K562 (cell line): Measurements from ENCODE around the gene HARS1. TPM values are rescaled to one million over a fixed set of nuclear protein-coding genes. Genes with fewer than 3 reads are reported as not detected.

Experiments used
- ATAC-seq: fragments of 200-7000 bp; cut with Tn5 transposase; 3 replicates; pipeline ENCODE4 v1.9.1; 2020; ENCODE audit warnings: moderate library complexity
- BruUV-seq: library from RNA; stranded (reverse); fragments of 400-500 nt; replicated peaks from 2 replicates; lab custom pipeline; 2021; lab: Mats Ljungman, UMichigan
- CTCF ChIA-PET: fragments of 300-600 bp; formaldehyde crosslinking; extraction: SDS; loops from one replicate; lab custom pipeline; 2021; ENCODE audit warnings: low intra/inter-chr PET ratio; lab: Yijun Ruan, JAX
- POLR2A ChIA-PET: fragments of 300-600, 350-650 bp; sonication (Branson Sonifier 250); formaldehyde crosslinking; extraction: SDS; loops from one replicate; lab custom pipeline; 2021; ENCODE audit warnings: antibody characterized with exemption, inconsistent platforms; lab: Yijun Ruan, JAX
- DNase-seq, 4 experiments: peaks; one replicate each; pipeline versions ENCODE4 v3.0.0 to v3.0.0-alpha.2; 2011 to 2018; ENCODE audit warnings: low spot score in 3 of 4, mixed read lengths in 3 of 4; ENCODE audit errors: extremely low read depth in 1 of 4
- FAIRE-seq: peaks from 2 replicates; lab custom pipeline; 2011; peaks lifted over from hg19 to GRCh38; lab: Jason Lieb, UNC
- H2AFZ ChIP-seq: 2 replicates; pipeline ENCODE4 v1.6.0; 2011; ENCODE audit warnings: low read depth, low read length, control low read depth, inconsistent platforms
- H3K27ac ChIP-seq: fragments of 200-600 bp; 3 replicates; pipeline ENCODE4 v1.8.0; 2011; ENCODE audit warnings: low read depth, mild to moderate bottlenecking, control low read depth, inconsistent platforms, low read length, moderate library complexity, mixed read lengths; ENCODE audit errors: extremely low read depth
- H3K27me3 ChIP-seq, 2 experiments: fragments of 300-600 bp in 1 of 2; 2 replicates in 1 of 2; 3 replicates in 1 of 2; pipeline versions ENCODE4 v1.6.0 to v1.8.0; 2011; ENCODE audit warnings: inconsistent platforms in 2 of 2, low read length in 2 of 2, mild to moderate bottlenecking in 1 of 2, mixed read lengths in 1 of 2, moderate library complexity in 1 of 2; ENCODE audit not compliant: control insufficient read depth in 2 of 2, insufficient read depth in 2 of 2
- H3K36me3 ChIP-seq: fragments of 300-600 bp; 3 replicates; pipeline ENCODE4 v1.8.0; 2011; ENCODE audit warnings: mild to moderate bottlenecking, low read length, inconsistent platforms; ENCODE audit not compliant: control insufficient read depth, insufficient read depth
- H3K4me1 ChIP-seq, 2 experiments: fragments of 200-600 bp in 1 of 2; replicated peaks in 1 of 2; 2 replicates in 1 of 2; 3 replicates in 1 of 2; pipeline versions ENCODE4 v1.5.1 to v1.8.0; 2011; ENCODE audit warnings: inconsistent platforms in 2 of 2, low read length in 2 of 2, mild to moderate bottlenecking in 1 of 2, mixed read lengths in 1 of 2, moderate library complexity in 1 of 2; ENCODE audit not compliant: control insufficient read depth in 2 of 2, insufficient read depth in 2 of 2
- H3K4me2 ChIP-seq: 2 replicates; pipeline ENCODE4 v1.6.1; 2011; ENCODE audit warnings: low read length, control low read depth, inconsistent platforms, mixed read lengths; ENCODE audit not compliant: insufficient read depth
- H3K4me3 ChIP-seq: fragments of 200-600 bp; sonication (generic), shearing (Covaris generic); 2 replicates; pipeline ENCODE4 v1.5.1; 2016; ENCODE audit warnings: control low read depth, inconsistent platforms
- H3K79me2 ChIP-seq: fragments of 200-600 bp; 3 replicates; pipeline ENCODE4 v1.8.0; 2011; ENCODE audit warnings: low read length, inconsistent platforms; ENCODE audit not compliant: control insufficient read depth, insufficient read depth
- H3K9ac ChIP-seq, 2 experiments: 2 replicates each; pipeline versions ENCODE4 v1.6.0 to v1.6.1; 2011; ENCODE audit warnings: low read depth in 2 of 2, low read length in 2 of 2, control low read depth in 1 of 2, inconsistent platforms in 1 of 2, mild to moderate bottlenecking in 1 of 2, mixed read lengths in 1 of 2; ENCODE audit not compliant: insufficient read depth in 1 of 2
- H3K9me1 ChIP-seq: one replicate; pipeline ENCODE4 v1.6.0; 2011; ENCODE audit warnings: inconsistent platforms, mild to moderate bottlenecking, low read length, moderate library complexity; ENCODE audit not compliant: control insufficient read depth, insufficient read depth
- H3K9me3 ChIP-seq: replicated peaks from 2 replicates; pipeline ENCODE4 v1.5.1; 2011; ENCODE audit warnings: low read depth, low read length, inconsistent platforms; ENCODE audit not compliant: control insufficient read depth, insufficient read depth
- H4K20me1 ChIP-seq: replicated peaks from 2 replicates; pipeline ENCODE4 v1.6.1; 2011; ENCODE audit warnings: low read length, inconsistent platforms, mixed read lengths; ENCODE audit not compliant: control insufficient read depth, insufficient read depth
- ATF6 ChIP-seq: sonication (generic); formaldehyde crosslinking; IDR thresholded peaks from 2 replicates; pipeline ENCODE4 v1.4.0; 2020; ENCODE audit warnings: mild to moderate bottlenecking, missing genetic modification reagents
- CBX3 ChIP-seq, 2 experiments: IDR thresholded peaks; 1 replicate in 1 of 2; 2 replicates in 1 of 2; pipeline ENCODE4 v1.6.1; 2012; ENCODE audit warnings: inconsistent platforms in 2 of 2, low read length in 2 of 2, borderline replicate concordance in 1 of 2, control low read depth in 1 of 2
- E2F4 ChIP-seq: sonication (generic); formaldehyde crosslinking; IDR thresholded peaks from 2 replicates; pipeline ENCODE4 v1.8.0; 2022; ENCODE audit warnings: mild to moderate bottlenecking, low read depth, missing genetic modification reagents
- MBD1 ChIP-seq: fragments of 250-450 bp; sonication (Bioruptor Pico); IDR thresholded peaks from 2 replicates; pipeline ENCODE4 v1.8.0; 2022; ENCODE audit warnings: inconsistent platforms
- MLLT1 ChIP-seq, 2 experiments: fragments of 450-650 bp; IDR thresholded peaks; 2 replicates each; pipeline ENCODE4 v1.6.1; 2016
- RAD51 ChIP-seq: fragments of 450-650 bp; IDR thresholded peaks from 2 replicates; pipeline ENCODE4 v1.7.1; 2016; ENCODE audit warnings: low read depth, mild to moderate bottlenecking, borderline replicate concordance
- SMARCE1 ChIP-seq: fragments of 450-650 bp; IDR thresholded peaks from 2 replicates; pipeline ENCODE4 v1.7.1; 2016; ENCODE audit warnings: mild to moderate bottlenecking
- SP2 ChIP-seq: IDR thresholded peaks from 2 replicates; pipeline ENCODE4 v1.6.1; 2011; ENCODE audit warnings: mild to moderate bottlenecking, low read depth, low read length, moderate library complexity; ENCODE audit not compliant: poor library complexity, severe bottlenecking; ENCODE audit errors: extremely low read depth
- THRAP3 ChIP-seq: fragments of 450-650 bp; IDR thresholded peaks from 2 replicates; pipeline ENCODE4 v1.6.1; 2016; ENCODE audit warnings: mild to moderate bottlenecking, inconsistent platforms, borderline replicate concordance
- ZBED1 ChIP-seq: IDR thresholded peaks from 2 replicates; pipeline ENCODE4 v1.6.1; 2014
- ZNF121 ChIP-seq: sonication (generic); formaldehyde crosslinking; conservative IDR thresholded peaks from 2 replicates; pipeline ENCODE4 v1.8.0; 2022; ENCODE audit warnings: missing genetic modification reagents
- ZNF124 ChIP-seq: sonication (generic); formaldehyde crosslinking; IDR thresholded peaks from 2 replicates; pipeline ENCODE4 v1.8.1; 2022; ENCODE audit warnings: missing genetic modification reagents
- WGBS: fragments of 100-300 bp; shearing (Covaris generic); methylation state at CpG from one replicate; pipeline ENCODE4 v1.1.6; 2016; ENCODE audit warnings: low coverage, mixed read lengths; ENCODE audit not compliant: insufficient coverage; ENCODE audit errors: missing lambda C conversion rate; 5-methylcytosine and 5-hydroxymethylcytosine counted together
- in situ Hi-C: fragments of 300-500 bp; cut with MboI; formaldehyde crosslinking; loops from 4 replicates; pipeline ENCODE4 v1.15.0; 2018; ENCODE audit warnings: inconsistent platforms, mixed read lengths
- intact Hi-C: fragments of 100-400 bp; cut with micrococcal nuclease; formaldehyde crosslinking; loops from 2 replicates; pipeline ENCODE4 v1.14.2; 2022
- polyA plus RNA-seq, 8 experiments: library from polyadenylated mRNA; depleted of rRNA in 4 of 8; stranded (reverse) in 5 of 8; unstranded in 3 of 8; fragments of >200 nt; fragmentation: Nextera tagmentation in 2 of 8; fragmentation: Illumina TruSeq in 1 of 8; extraction: Ambion mirVana in 2 of 8; extraction: Trizol in 1 of 8; gene quantifications; 2 replicates each; pipeline versions ENCODE4 v1.2.1 to v1.2.3, GENCODE V29; 2011 to 2014; ENCODE audit warnings: inconsistent platforms in 1 of 8, missing spikeins in 1 of 8
- total RNA-seq, 7 experiments: library from RNA; depleted of rRNA in 6 of 7; stranded (reverse); fragments of >200 nt in 6 of 7; fragmentation: Illumina TruSeq in 2 of 7; extraction: Trizol in 2 of 7; gene quantifications; 2 replicates each; pipeline versions ENCODE4 v1.2.1 to v1.2.3, GENCODE V29; 2011 to 2021; ENCODE audit warnings: low replicate concordance in 1 of 7

HARS1 gene
- total and polyA plus RNA-seq, 9 of the 15 experiments (the other 6 are each of a cell fraction or from before 2014, with no cell fraction given) = 13.5 to 88.5 (median 75.2) TPM

GRCh38 chr5:140664359-140665119, 26.6 kb downstream of the HARS1 start, which contains the start of gene WDR55 (continued):
- TF ChIP-seq ATF6 (CRISPR knock-in tag) = peak; percentile 87

- peak overlapping the region; percentile 96 for H3K4me2 ChIP-seq
- H3K9ac ChIP-seq = peak overlapping the region; percentile 76 to 93
- H2AFZ ChIP-seq = peak overlapping the region; percentile 97
- BruUV-seq = no TSS peak
- intact Hi-C loops = loop anchor here (1.0 to 2.0 kb wide), 5 partner anchors 17 to 263 kb away; partner anchors contain the start of genes ANKHD1, HARS1, HARS2 and IK
- ATAC-seq (no peak), DNase-seq (no peak), FAIRE-seq (no peak)
- no peaks in the 10 kb centered on the region for H3K9me1 ChIP-seq
- H3K27ac ChIP-seq = peak overlapping the region; percentile 91
- WGBS = 79% methylated on average over 18 of the region's 18 CpGs
- H3K27me3 ChIP-seq = no peaks in the 10 kb centered on the region
- peaks cover 36% of the 10 kb centered on the region for H3K79me2 ChIP-seq
- H4K20me1 ChIP-seq = 0 out of 2 replicates have a peak, but pooled peaks cover 3% of the 10 kb centered on the region
- H3K36me3 ChIP-seq = peaks cover 72% of the 10 kb centered on the region
- H3K4me1 ChIP-seq = peaks cover 10 to 11% of the 10 kb centered on the region in 2 experiments; a peak in 4 of 5 replicates
- in situ Hi-C loops = no loop called here
- H3K4me3 ChIP-seq = peak overlapping the region; percentile 92
- ChIA-PET CTCF (no interaction called here), POLR2A (interaction anchor here (0.6 to 3.2 kb wide), 13 partner anchors 8 to 292 kb away, joined by 3 to 17 read pairs (median 3); partner anchors contain the start of genes EIF4EBP3, IK and NDUFA2)
- no peaks in the 10 kb centered on the region for H3K9me3 ChIP-seq
- TF ChIP-seq E2F4 = no peak
- no peak for TF ChIP-seq RAD51
- TF ChIP-seq ZNF121 (CRISPR knock-in tag) = no peak
- 0 out of 2 replicates have a peak, but pooled peaks have one; percentile 3 for TF ChIP-seq ZBED1
- 0 out of 2 replicates have a peak, but pooled peaks have one; percentile 6 for TF ChIP-seq SMARCE1
- TF ChIP-seq MBD1 (CRISPR knock-in tag) = 0 out of 2 replicates have a peak, but pooled peaks have one; percentile 68
- TF ChIP-seq THRAP3 = 0 out of 2 replicates have a peak, but pooled peaks have one; percentile 67
- peak in 1 of 2 experiments; percentile 78; a peak in 2 of 4 replicates for TF ChIP-seq MLLT1 (IDR thresholded peaks at IDR 0.05)
- no peak for TF ChIP-seq CBX3 (IDR thresholded peaks at IDR 0.05; ENCODE audit: borderline replicate concordance in 1 of 2, low read length in 2 of 2)
- no peak for TF ChIP-seq SP2
- no peak for TF ChIP-seq ZNF124
Observed at GRCh38 chr5:140664030-140664358, 27.2 kb downstream of the HARS1 start.
